Non-pigmented ciliary epithelial cell (primary cell): ENCODE results near the gene SRPK1.
A peak's percentile ranks its signal among the peaks of the same experiment; 100 is the strongest.

Experiments
- DNase-seq: peaks from one replicate; pipeline ENCODE4 v3.0.0-alpha.2; 2010; ENCODE audit warnings: low read depth

Gene SRPK1

GRCh38 chr6:35817515-35817914, 103.4 kb downstream of the SRPK1 start:
- no peak for DNase-seq

GRCh38 chr6:35811699-35811995, 109.3 kb downstream of the SRPK1 start:
- DNase-seq, result no peak

- DNase-seq, result peak; percentile 65
Observed at GRCh38 chr6:35810971-35811698, 109.8 kb downstream of the SRPK1 start.

- DNase-seq, result no peak
Observed at GRCh38 chr6:35809809-35810208, 111.1 kb downstream of the SRPK1 start.

- DNase-seq, result no peak
Observed at GRCh38 chr6:35808688-35809087, 112.2 kb downstream of the SRPK1 start.

- DNase-seq, result no peak
Observed at GRCh38 chr6:35804996-35805736, 115.7 kb downstream of the SRPK1 start, which contains the start of gene LHFPL5. LHFPL5 (plus strand) TSS chr6:35805352; CDS start chr6:35805671, 319 bp downstream.

- no peak for DNase-seq
Observed at GRCh38 chr6:35801148-35801547, 119.8 kb downstream of the SRPK1 start.

GRCh38 chr6:35798706-35799105, 122.2 kb downstream of the SRPK1 start:
- DNase-seq, result no peak

- no peak for DNase-seq
Observed at GRCh38 chr6:35797837-35798526, 122.9 kb downstream of the SRPK1 start.

- no peak for DNase-seq
Observed at GRCh38 chr6:35796236-35796635, 124.7 kb downstream of the SRPK1 start.

GRCh38 chr6:35795453-35796071, 125.3 kb downstream of the SRPK1 start:
- no peak for DNase-seq

GRCh38 chr6:35794536-35795452, 126.1 kb downstream of the SRPK1 start:
- DNase-seq, result no peak

GRCh38 chr6:35790683-35791082, 130.2 kb downstream of the SRPK1 start:
- no peak for DNase-seq

GRCh38 chr6:35788423-35788982, 132.4 kb downstream of the SRPK1 start:
- DNase-seq, result no peak

- no peak for DNase-seq
Observed at GRCh38 chr6:35787266-35788218, 133.4 kb downstream of the SRPK1 start.

- no peak for DNase-seq
Observed at GRCh38 chr6:35786810-35787209, 134.1 kb downstream of the SRPK1 start.

GRCh38 chr6:35786272-35786671, 134.6 kb downstream of the SRPK1 start:
- no peak for DNase-seq

GRCh38 chr6:35784200-35784599, 136.7 kb downstream of the SRPK1 start:
- no peak for DNase-seq
